ENCODE data around the gene CAPS.

Gene CAPS

DNA sequence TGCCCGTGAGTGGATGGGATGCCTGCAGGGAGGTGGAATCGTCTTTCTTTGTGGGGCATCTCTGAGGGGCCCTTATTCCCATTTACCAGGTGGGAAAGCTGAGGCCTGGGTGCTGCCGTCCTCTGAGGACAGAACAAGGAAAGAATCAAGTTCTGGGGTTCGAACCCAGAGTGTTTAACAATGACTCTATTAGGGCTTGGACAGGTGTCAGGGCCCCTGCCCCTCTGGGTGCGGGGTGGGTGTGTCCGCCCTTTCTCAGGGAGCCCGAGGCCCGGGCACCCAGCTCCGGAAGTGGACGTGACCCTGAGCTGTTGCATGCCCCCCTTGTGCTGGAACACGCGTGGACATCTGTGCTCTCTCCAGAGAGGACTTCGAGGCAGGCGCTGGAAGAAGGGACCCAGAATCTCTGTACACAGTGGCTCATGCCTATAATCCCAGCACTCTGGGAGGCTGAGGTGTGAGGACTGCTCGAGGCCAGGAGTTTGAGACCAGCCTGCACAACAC, 21.2 kb upstream of the CAPS start:
- DNase-seq, result no peak

DNA sequence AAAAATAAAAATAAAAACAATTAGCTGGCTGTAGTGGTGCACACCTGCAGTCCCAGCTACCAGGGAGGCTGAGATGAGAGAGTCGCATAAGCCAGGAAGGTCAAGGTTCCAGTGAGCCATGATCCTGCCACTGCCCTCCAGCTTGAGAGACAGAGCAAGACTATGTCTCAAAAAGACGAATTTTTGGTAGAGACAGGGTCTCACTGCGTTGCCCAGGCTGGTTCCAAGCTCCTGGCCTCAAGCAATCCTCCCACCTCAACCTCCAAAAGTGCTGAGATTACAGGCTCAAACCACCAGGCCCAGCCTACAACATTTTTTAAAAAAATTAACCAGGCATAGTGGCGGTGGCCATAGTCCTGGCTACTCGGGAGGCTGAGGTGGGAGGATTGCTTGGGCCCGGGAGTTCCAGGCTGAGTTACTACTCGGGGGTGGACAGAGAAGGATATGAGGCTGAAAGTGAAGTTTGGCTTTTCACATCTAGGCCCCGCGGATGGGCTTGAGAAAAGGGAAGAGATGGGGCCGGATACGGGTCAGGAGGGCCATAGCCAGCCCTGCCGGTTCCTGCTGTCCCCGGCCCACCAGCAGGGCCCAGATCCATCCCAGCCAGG, 20.7 kb upstream of the CAPS start:
- DNase-seq, result no peak

DNA sequence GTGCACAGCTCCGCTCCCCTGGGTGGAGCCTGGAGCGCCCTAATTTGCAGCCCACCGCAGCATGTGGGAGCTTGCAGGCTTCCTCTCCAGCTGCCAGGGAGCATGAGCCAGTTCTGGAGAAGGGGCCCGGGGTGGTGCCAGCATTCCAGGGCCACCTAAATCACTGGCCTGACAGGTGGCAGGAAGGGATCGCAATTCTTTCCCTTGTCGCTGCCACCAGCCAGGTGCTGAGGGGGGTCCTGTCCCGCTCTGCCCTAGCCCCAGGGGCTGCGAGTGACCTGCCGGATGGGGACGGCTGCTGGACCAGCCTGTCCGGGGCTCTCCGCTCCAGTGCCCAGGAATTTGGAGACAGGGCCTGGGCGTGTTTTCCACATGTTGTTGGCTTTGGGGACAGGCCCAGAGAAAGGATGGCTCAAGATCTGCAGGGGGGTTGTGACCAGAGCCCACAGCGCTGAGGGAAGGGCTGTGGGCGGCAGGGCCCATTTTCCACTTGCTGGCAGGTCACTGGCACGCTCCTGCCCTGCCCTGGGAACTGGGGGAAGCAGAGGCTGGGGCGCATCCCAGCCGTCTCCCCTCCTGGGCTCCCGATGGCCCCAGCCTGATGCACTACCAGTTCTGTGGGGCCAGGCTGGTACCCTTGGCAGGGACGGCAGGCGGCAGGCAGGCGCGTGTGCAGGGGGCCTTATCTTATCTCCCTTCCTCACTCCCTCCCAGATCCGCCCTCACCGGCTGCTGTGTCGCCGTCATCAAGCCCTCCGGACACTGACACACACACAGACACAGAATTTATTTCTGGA, 19.9 kb upstream of the CAPS start:
- DNase-seq, result no peak

DNA sequence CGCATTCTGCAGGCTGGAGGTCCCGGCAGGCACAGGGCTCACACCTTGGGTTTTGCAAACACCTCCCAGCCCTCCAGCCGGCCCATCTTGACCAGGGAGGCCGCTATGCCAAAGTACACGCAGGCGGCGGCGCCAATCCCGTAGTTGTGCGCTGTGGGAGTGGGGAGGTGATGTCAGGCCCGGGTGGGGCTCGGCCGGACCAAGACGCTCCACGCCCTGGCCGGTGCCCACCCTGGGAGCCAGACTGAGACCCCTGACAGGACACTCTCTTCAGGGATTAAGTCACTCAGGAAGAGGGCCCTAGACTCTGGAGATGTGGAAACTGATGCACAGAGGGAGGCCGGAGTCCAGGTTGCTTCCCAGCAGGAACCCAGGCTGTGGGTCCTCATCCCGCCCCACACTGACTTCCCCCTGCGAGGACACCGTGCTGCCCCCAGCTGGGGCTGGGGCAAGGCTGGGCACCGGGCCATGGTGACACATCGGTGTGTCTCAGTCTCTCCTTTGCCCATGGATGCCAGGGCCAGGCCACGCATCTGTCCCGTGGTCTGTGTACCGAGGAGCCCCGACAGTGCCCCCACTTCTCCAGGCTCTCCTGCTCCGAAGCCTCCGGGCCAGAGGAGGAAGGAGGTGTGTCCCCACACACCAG, 19.2 kb upstream of the CAPS start:
- no peak for DNase-seq

DNA sequence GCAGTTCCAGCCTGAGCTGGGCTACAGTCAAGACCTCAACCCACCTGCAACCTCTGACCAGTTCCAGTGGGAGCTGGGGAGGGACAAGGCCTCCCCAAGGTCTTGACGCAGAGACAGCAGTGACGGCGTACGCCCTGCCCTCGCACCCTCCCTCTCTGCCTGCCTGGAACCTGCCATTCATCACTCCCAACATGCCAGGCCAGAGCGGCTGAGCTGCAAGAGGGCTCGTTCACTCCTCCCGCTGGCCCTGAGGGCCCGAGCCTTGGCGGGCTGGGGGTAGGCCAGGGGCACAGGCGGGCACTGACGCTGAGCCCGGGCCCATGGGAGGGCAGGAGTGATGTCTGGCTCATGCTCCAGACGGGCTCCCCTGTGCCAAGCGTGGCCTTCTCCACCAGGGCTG, 18.6 kb upstream of the CAPS start:
- no peak for DNase-seq

DNA sequence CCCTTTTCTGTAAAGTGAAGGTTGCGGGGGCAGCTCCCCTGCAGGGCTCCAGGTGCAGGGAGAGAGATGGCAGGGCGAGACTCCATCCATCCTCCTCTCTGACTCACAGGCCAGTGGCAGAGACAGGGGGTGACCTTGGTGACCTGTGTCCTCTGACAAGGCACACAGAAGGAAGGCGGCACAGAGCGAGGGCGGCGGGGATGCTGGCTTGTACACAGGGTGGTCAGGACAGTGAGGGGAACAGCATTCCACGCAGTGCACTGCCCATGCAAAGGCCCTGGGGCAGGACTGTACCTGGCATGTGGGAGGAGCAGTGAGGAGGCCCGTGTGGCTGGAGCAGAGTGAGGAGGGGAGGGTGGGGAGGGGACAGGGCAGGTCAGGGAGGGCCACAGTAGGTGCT, 18.2 kb upstream of the CAPS start:
- no peak for DNase-seq

DNA sequence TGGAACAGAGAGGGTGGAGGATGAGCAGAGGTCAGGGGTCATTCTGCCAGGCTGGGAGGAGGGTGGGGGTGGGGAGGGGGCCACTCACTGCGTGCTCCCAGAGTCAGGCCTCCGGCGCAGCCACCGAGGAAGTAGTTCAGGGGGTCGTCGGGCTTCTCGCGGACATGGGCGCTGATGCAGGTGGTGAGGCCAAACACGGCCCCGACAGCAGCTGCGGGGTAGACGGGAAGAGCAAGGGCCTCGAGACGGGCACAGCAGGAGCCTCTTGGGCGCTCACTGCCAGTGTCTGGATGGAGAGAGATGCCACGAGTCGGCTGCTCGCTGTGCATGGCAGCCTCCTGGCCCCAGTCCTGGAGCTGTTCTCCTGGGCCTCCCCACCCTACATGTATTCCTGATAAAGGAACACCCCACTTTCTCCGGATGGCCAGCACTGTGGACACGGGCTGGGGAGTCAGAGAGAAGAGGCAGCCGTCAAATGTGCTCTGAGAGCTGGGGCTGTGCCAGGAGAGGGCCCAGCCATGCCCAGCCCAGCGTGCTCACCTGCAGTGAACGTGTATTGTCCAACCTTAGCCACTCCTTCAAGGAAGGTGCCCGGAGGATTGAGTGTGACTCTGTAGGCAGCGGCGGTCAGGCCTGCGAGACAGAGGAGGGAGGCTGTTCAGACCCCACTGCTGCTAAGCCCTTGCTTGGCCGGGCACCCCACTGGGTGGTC, 17.5 kb upstream of the CAPS start:
- no peak for DNase-seq

DNA sequence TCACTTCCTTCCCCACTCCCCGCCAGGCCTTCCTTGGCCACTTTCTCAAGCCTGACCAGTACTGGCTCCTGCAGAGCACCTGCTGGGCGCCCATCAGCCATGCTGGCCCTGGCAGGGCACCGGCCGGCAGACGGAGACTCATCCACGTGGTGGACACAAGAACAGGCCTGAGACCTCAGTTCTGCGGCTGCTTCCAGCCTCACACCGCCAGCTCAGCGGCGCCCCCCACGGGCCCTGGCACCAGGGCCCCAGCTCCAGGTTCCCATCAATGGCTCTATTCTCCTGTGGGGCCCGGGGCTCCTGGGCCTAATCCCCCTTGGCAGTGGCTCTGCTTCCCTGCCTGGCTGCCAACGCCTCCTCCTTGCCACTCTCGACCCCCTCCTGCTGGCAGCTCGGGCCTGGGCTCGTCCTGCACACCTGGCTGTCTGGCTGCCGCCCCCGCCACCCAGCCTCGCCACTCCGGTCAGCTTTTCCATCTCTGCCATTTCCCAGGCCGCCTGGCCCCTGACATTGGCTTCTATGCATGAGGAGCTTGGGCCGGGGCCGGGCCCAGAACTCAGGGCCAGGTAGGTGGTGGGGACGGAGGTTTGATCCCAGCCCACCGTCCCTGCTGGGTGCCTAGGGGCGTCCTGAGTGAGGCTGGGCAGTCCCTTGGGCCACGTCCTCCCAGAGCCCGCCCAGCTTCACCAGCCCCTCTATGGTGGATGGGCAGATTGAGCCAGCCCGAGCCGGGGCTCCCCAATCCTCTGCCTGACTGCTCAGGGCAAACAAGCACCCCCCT, 16.7 kb upstream of the CAPS start:
- DNase-seq, result no peak

DNA sequence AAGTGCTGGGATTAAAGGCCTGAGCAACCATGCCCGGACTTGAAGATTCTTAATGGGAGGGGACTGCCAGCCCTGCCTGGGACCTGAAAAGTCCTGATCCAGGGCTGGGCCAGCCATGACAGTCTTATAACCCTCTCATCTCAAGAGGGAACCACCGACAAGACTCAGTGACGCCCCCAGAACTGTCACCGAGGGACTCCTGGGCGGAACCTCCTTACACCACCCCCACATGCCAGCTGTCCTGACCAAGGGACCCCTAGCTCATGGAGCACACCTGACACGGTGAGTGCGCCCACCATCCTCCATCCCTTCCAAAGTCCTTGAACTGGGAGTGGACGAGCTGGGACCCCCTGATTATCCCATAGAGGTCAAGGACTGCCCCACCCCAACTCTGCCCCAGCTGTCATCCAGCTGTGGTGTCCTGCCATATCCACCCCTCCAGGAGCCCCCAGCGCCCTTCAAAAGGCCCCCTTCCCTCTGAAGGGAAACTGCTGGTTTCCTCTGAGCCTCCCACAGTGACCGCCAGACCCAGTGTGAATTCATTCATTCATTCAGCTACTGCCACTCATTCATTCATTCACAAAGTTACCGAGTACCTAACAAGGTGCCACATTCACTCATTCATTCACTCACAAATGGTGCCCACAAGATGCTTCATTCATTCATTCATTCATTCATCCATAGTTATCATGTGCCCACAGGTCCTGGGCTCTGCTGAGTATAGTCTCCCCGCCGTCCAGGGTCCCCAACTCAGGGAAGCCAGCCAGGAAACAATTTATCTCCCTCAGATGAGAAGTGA, 14.1 kb upstream of the CAPS start:
- DNase-seq, result no peak

DNA sequence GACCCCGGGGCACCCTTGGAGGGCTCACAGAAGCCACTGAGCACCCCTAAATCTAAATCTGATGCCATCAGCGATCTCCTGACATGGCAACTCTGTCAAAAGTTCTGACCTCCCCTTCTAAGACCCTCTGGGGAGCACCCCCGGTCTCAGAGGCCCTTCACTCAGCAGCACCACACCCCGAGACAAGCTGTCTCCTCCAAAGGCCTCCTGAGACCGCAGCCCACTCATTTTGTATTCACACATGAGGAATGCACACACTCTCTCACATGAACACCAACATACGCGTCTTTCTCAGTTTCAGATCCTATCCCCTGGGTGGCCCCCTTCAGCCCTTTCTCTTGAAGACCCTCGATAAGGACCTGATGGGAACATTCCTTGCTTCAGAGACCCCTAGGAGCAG, 13.1 kb upstream of the CAPS start:
- DNase-seq, result no peak

DNA sequence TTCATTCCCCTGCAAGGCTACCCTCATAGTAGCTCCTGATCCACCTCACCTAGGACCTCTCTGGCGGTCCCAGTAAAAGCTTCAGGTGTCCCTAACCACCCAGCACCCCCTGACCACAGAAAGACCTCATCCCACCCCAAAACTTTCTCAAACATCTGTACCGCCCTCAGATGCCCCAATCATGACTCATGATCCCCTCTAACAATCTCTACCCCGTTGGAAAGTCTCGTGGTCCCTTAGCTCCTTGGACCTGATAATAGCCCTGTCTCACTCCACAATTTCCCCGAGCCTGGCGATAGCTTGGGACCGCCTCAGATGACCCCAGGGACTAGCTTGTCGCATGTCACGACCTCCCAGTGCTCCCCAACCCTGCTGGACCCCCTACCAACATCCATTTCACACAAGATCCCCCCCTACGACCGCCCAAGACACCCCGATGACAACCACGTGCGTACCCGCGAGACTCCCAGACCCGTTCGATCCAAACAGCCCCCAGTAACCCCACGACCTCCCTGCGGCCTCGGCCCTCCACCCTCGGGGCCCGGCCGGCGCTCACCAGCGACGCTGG, 10.9 kb upstream of the CAPS start:
- no peak for DNase-seq

DNA sequence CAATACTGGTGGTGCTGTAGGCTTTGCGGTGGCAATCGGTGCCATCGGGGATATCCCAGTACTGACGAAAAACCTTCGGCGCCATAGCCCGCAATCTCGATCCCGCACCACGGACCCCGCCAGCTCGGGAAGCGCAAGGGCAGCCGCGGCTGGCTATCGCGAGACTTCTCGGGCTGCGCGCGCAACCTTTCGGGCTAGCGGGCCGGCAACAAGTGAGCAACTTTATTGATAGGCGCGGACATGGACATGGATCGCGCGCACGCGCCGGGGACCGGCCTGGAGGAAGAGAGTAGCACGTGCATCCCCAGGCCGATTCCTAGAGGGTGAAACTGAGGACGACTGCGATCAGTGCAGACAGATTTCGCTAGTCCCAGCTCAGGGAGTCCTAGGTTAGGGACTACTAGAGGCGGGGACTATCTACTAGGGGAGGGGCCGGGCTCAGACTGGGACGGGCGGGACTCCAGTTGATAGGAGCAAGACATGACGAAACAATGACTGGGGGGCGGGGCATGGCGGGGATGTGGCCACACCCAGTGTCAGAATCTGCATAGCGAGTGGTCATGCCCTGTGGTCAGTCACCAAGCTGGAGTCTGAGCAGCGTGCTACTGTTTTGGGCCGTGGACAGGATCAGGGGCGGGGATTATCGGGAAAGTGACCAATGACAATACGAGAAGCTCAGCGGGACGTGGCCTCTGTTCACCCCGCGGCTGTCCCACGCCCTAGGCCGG, 10.3 kb upstream of the CAPS start, which contains the start of gene NDUFA11:
NDUFA11 (minus strand) TSS at position 167 of the 728 bp plus-strand sequence; CDS start at position 85, 82 bp downstream.
- DNase-seq, result peak; percentile 96 to 97

DNA sequence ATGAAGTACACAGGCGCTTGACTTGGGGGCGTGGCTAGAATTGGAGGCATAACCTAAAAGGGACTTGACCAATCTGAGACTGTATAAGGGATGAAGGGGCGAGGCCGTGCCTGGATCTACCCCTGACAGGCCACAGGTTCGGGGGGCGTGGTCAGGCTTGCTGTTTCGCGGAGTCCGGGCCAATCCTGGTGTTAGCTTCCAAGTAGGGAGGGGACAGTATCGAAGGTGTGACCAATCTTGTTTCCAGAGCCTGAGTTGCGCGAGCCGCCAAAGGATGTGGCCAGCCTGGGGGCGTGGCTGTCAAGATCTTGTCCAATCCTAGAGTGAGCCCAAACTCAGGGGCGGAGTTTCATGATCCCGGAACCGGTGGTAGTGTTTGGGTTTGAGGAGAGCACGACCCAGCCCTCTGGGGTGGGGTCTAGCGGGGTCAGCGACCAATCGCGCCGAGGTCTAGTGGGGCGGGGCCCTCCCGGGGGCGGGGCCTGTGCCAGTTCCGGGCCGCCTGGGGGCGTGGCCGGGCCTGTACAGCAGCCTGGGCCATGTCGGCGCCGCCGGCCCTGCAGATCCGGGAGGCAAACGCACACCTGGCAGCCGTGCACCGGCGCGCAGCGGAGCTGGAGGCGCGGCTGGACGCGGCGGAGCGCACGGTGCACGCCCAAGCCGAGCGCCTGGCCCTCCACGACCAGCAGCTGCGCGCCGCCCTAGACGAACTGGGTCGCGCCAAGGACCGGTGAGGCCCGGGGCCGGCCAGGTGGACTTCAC, 9.5 kb upstream of the CAPS start, which contains the start of gene VMAC:
VMAC (plus strand) TSS at position 521 of the 762 bp plus-strand sequence; CDS start at position 540, 19 bp downstream.
- peak; percentile 100 for DNase-seq

DNA sequence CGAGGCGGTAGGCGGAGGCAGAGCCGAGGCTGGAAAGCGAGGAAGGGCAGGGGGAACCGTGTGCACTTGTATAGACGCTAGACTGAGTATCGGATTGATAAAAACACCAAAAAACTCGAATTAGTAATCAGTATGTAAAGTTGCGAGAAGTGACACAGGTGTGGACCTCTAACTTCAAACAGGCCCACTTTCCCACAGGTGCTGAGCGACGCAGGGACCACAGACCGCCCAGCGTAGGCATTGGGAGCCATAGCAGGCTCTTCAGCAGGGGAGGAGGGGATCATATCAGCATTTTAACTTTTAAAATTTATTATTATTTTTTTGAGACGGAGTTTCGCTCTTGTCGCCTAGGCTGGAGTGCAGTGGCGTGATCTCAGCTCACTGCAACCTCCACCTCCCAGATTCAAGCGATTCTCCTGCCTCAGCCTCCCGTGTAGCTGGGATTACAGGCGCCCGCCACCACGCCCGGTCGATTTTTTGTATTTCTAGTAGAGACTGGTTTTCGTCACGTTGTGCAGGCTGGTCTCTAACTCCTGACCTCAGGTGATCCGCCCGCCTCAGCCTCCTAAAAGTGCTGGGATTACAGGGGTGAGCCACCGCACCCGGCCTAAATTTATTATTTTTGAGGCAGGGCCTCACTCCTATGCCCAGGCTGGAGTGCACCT, 8.8 kb upstream of the CAPS start:
- DNase-seq, result no peak

DNA sequence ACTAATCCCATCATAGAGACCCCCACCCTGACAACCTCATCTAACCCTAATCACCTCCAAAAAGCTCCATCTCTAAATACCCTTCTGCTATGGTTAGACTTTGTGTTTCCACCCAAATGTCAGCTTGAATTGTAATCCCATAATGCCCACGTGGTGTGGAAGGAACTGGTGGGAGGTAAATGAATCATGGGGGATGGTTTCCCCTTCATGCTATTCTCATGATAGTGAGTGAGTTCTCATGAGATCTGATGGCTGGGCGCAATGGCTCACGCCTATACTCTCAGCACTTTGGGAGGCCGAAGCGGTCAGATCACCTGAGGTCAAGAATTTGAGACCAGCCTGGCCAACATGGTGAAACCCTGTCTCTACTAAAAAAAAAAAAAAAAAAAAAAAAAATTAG, 6.8 kb upstream of the CAPS start:
- DNase-seq, result no peak

DNA sequence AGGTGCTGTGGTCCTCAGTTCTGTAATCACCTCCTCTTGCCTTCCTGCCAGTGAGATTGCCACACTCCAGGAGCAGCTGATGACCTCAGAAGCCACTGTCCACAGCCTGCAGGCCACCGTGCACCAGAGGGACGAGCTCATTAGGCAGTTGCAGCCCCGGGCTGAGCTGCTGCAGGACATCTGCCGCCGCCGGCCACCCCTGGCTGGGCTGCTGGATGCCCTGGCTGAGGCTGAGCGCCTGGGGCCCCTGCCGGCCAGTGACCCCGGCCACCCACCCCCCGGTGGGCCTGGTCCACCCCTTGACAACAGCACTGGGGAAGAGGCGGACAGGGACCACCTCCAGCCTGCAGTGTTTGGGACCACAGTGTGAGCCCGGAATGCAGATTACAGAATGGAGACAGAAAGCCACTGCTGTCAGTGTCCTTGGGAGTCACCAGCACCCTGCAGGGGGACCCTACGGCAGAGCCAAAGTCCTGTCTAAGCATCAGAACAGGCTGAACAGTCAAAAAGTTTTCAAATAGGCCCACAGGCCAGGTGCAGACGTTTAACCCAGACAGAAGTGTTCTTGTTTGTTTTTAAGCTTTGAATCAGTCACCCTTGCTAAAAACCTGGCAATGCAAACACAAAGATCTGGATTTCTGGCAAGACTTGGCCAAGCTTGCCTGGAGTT, 5.1 kb upstream of the CAPS start:
- no peak for DNase-seq

DNA sequence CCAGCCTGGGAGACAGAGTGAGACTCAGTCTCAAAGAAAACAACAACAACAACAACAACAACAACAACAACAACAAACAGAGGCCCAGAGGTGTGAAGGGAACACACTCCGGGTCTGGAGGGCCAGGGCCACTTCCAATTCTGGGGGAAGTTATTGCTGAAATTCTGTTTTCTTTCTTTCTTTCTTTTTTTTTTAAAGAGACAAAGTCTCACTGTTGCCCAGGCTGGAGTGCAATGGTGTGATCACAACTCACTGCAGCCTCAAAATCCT, 3.5 kb upstream of the CAPS start:
- DNase-seq, result no peak

DNA sequence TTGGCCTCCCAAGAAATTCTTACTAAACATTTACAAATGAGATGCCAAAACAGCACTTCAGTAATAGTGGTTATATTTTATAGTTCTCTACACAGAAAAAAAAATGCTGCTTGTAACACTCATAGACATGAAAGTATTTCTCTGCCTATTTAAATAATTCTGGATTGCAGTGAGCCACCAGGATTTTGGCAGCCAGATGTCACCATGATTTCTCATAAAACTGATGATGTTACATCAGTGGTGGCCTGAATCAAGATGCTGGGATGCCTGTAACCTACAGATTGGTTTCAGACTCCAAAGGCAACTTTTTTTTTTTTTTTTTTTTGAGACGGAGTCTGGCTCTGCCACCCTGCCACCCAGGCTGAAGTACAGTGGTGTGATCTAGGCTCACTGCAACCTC, 2.7 kb upstream of the CAPS start:
- DNase-seq, result no peak

DNA sequence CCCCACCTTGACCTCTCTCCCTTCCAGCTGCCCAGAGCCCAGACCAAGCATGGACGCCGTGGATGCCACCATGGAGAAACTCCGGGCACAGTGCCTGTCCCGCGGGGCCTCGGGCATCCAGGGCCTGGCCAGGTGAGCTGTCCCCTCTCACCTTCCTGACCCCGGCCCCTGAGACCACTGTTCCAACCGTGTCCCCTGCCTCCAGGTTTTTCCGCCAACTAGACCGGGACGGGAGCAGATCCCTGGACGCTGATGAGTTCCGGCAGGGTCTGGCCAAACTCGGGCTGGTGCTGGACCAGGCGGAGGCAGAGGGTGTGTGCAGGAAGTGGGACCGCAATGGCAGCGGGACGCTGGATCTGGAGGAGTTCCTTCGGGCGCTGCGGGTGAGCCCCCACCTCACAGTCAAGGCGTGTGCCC, 312 bp downstream of the CAPS start:
- no peak for DNase-seq

Measured in Kasumi-1 (cell line).